Peyer's patch (tissue), 4 donors: ENCODE results near the gene SAP25.

ENCODE experiments used
- CTCF ChIP-seq, 6 experiments: fragments of 450-650 bp in 4 of 6; fragments of 200-600 bp in 2 of 6; sonication (generic) in 1 of 6; IDR thresholded peaks; one replicate each; pipeline ENCODE4 v1.5.1; 2017 to 2019; ENCODE audit warnings: antibody characterized with exemption in 6 of 6, mild to moderate bottlenecking in 3 of 6, moderate library complexity in 1 of 6
- POLR2A ChIP-seq, 2 donors: fragments of 450-650 bp; IDR thresholded peaks; one replicate each; pipeline ENCODE4 v1.5.1; 2017; ENCODE audit warnings: antibody characterized with exemption in 2 of 2, mild to moderate bottlenecking in 2 of 2, moderate library complexity in 2 of 2

- TF ChIP-seq CTCF (IDR thresholded peaks at IDR 0.05) (no peak), POLR2A (IDR thresholded peaks at IDR 0.05) (no peak)
These were observed 47.1 kb upstream of the SAP25 start for GRCh38 chr7:100620804-100621203.
